HEK293 (cell line): Measurements from ENCODE around the gene CWC25.
A peak's percentile ranks its signal among the peaks of the same experiment; 100 is the strongest.

Source experiments
- CTCF ChIA-PET: fragments of 350-600 bp; formaldehyde crosslinking; extraction: SDS; loops from one replicate; lab custom pipeline; 2021; ENCODE audit warnings: antibody characterized with exemption; lab: Yijun Ruan, JAX
- POLR2A ChIA-PET: fragments of 300-600 bp; formaldehyde crosslinking; extraction: SDS; loops from one replicate; lab custom pipeline; 2020; ENCODE audit warnings: antibody characterized with exemption, inconsistent platforms; lab: Yijun Ruan, JAX
- H3K27ac ChIP-seq: fragments of 200-500 bp; sonication (Bioruptor generic); 2 replicates; pipeline ENCODE4 v1.5.1; 2014; ENCODE audit warnings: low read depth, low read length, control low read depth, inconsistent platforms; ENCODE audit errors: extremely low read depth
- H3K36me3 ChIP-seq, 2 experiments: fragments of 200-500 bp in 1 of 2; sonication (Bioruptor generic) in 1 of 2; 1 replicate in 1 of 2; 2 replicates in 1 of 2; pipeline ENCODE4 v1.5.1; 2014 to 2017; ENCODE audit warnings: inconsistent platforms in 2 of 2, low read length in 2 of 2; ENCODE audit not compliant: control insufficient read depth in 2 of 2, insufficient read depth in 1 of 2
- H3K4me1 ChIP-seq: fragments of 200-500 bp; sonication (Bioruptor generic); 2 replicates; pipeline ENCODE4 v1.5.1; 2014; ENCODE audit warnings: mild to moderate bottlenecking, low read length, inconsistent platforms; ENCODE audit not compliant: control insufficient read depth, insufficient read depth
- H3K4me3 ChIP-seq: 2 replicates; pipeline ENCODE4 v1.5.1; 2011; ENCODE audit warnings: low read depth, mild to moderate bottlenecking, control low read depth, low read length, moderate library complexity
- H3K9me3 ChIP-seq: fragments of 200-500 bp; sonication (Bioruptor generic); 2 replicates; pipeline ENCODE4 v1.5.1; 2014; ENCODE audit warnings: low read depth, low read length, inconsistent platforms; ENCODE audit not compliant: control insufficient read depth, insufficient read depth
- KLF16 ChIP-seq: fragments of 450-650 bp; formaldehyde crosslinking; IDR thresholded peaks from 2 replicates; pipeline ENCODE4 v1.5.1; 2017; ENCODE audit warnings: missing biosample characterization, missing genetic modification characterization
- PRDM1 ChIP-seq: fragments of 450-650 bp; formaldehyde crosslinking; IDR thresholded peaks from 2 replicates; pipeline ENCODE4; 2016; ENCODE audit warnings: missing biosample characterization, missing genetic modification characterization
- TCF7L2 ChIP-seq: IDR thresholded peaks from 2 replicates; pipeline ENCODE4 v1.6.1; 2011; ENCODE audit warnings: low read depth, mild to moderate bottlenecking, inconsistent platforms, low read length, moderate library complexity, borderline replicate concordance
- WT1 ChIP-seq: fragments of 450-650 bp; formaldehyde crosslinking; IDR thresholded peaks from 2 replicates; pipeline ENCODE4 v1.5.1; 2016; ENCODE audit warnings: missing biosample characterization, missing genetic modification characterization
- YY1 ChIP-seq: fragments of 450-650 bp; formaldehyde crosslinking; IDR thresholded peaks from 2 replicates; pipeline ENCODE4 v1.5.1; 2018; ENCODE audit warnings: missing biosample characterization, missing genetic modification characterization
- YY2 ChIP-seq: fragments of 450-650 bp; formaldehyde crosslinking; IDR thresholded peaks from 2 replicates; pipeline ENCODE4 v1.5.1; 2016; ENCODE audit warnings: missing biosample characterization, missing genetic modification characterization
- ZBTB17 ChIP-seq: fragments of 450-650 bp; formaldehyde crosslinking; IDR thresholded peaks from 2 replicates; pipeline ENCODE4 v1.5.1; 2016; ENCODE audit warnings: missing biosample characterization, missing genetic modification characterization
- ZBTB21 ChIP-seq: fragments of 450-650 bp; formaldehyde crosslinking; IDR thresholded peaks from 2 replicates; pipeline ENCODE4 v1.5.1; 2017; ENCODE audit warnings: missing biosample characterization, missing genetic modification characterization
- ZNF248 ChIP-seq: fragments of 450-650 bp; formaldehyde crosslinking; IDR thresholded peaks from 2 replicates; pipeline ENCODE4 v1.5.1; 2017; ENCODE audit warnings: missing biosample characterization, missing genetic modification characterization
- ZNF274 ChIP-seq, 2 experiments: fragments of 200-500 bp in 1 of 2; fragments of 450-650 bp in 1 of 2; sonication (Bioruptor generic) in 1 of 2; formaldehyde crosslinking in 1 of 2; IDR thresholded peaks; 2 replicates each; pipeline versions ENCODE4 v1.5.1 to v1.6.1; 2014 to 2016; ENCODE audit warnings: borderline replicate concordance in 1 of 2, inconsistent platforms in 1 of 2, low read length in 1 of 2, missing biosample characterization in 1 of 2, missing genetic modification characterization in 1 of 2
- ZNF324 ChIP-seq: fragments of 450-650 bp; formaldehyde crosslinking; IDR thresholded peaks from 2 replicates; pipeline ENCODE4 v1.5.1; 2016; ENCODE audit warnings: missing biosample characterization, missing genetic modification characterization
- ZNF341 ChIP-seq: fragments of 450-650 bp; formaldehyde crosslinking; IDR thresholded peaks from 2 replicates; pipeline ENCODE4; 2016; ENCODE audit warnings: low read depth, missing biosample characterization, missing genetic modification characterization
- ZNF394 ChIP-seq: fragments of 450-650 bp; formaldehyde crosslinking; IDR thresholded peaks from 2 replicates; pipeline ENCODE4 v1.5.1; 2016; ENCODE audit warnings: missing biosample characterization, missing genetic modification characterization, mild to moderate bottlenecking, moderate library complexity, borderline replicate concordance
- ZNF423 ChIP-seq: fragments of 450-650 bp; formaldehyde crosslinking; IDR thresholded peaks from 2 replicates; pipeline ENCODE4 v1.5.1; 2016; ENCODE audit warnings: missing biosample characterization, missing genetic modification characterization
- ZNF501 ChIP-seq: fragments of 450-650 bp; formaldehyde crosslinking; IDR thresholded peaks from 2 replicates; pipeline ENCODE4 v1.5.1; 2016; ENCODE audit warnings: missing biosample characterization, missing genetic modification characterization
- ZNF654 ChIP-seq: fragments of 450-650 bp; formaldehyde crosslinking; IDR thresholded peaks from 2 replicates; pipeline ENCODE4 v1.5.1; 2016; ENCODE audit warnings: low read depth, missing biosample characterization, missing genetic modification characterization
- ZNF660 ChIP-seq: fragments of 450-650 bp; IDR thresholded peaks from 2 replicates; pipeline ENCODE4 v1.5.1; 2018; ENCODE audit warnings: missing biosample characterization, mild to moderate bottlenecking, missing genetic modification characterization
- ZNF76 ChIP-seq: fragments of 450-650 bp; formaldehyde crosslinking; IDR thresholded peaks from 2 replicates; pipeline ENCODE4; 2016; ENCODE audit warnings: low read depth, missing biosample characterization, missing genetic modification characterization, borderline replicate concordance
- ZNF777 ChIP-seq: fragments of 450-650 bp; formaldehyde crosslinking; IDR thresholded peaks from 2 replicates; pipeline ENCODE4 v1.5.1; 2017; ENCODE audit warnings: missing biosample characterization, missing genetic modification characterization, borderline replicate concordance
- ZSCAN23 ChIP-seq: fragments of 450-650 bp; formaldehyde crosslinking; IDR thresholded peaks from 2 replicates; pipeline ENCODE4 v1.5.1; 2016; ENCODE audit warnings: missing biosample characterization, missing genetic modification characterization
- ZSCAN30 ChIP-seq: fragments of 450-650 bp; IDR thresholded peaks from 2 replicates; pipeline ENCODE4 v1.5.1; 2018; ENCODE audit warnings: missing biosample characterization, mild to moderate bottlenecking, missing genetic modification characterization, moderate library complexity
- TF ChIP-seq, protein P1 (sequence below): fragments of 450-650 bp; IDR thresholded peaks from 2 replicates; pipeline ENCODE4 v1.5.1; 2018; ENCODE audit warnings: missing biosample characterization, mild to moderate bottlenecking, missing genetic modification characterization
- TF ChIP-seq, protein P2 (sequence below): fragments of 450-650 bp; formaldehyde crosslinking; IDR thresholded peaks from 2 replicates; pipeline ENCODE4 v1.5.1; 2017; ENCODE audit warnings: missing biosample characterization, missing genetic modification characterization
- TF ChIP-seq, protein P3 (sequence below): fragments of 450-650 bp; formaldehyde crosslinking; IDR thresholded peaks from 2 replicates; pipeline ENCODE4 v1.5.1; 2016; ENCODE audit warnings: missing biosample characterization, missing genetic modification characterization
- TF ChIP-seq, protein P4 (sequence below): fragments of 450-650 bp; formaldehyde crosslinking; IDR thresholded peaks from 2 replicates; pipeline ENCODE4 v1.5.1; 2016; ENCODE audit warnings: missing biosample characterization, missing genetic modification characterization
- TF ChIP-seq, protein P5 (sequence below): fragments of 450-650 bp; formaldehyde crosslinking; IDR thresholded peaks from 2 replicates; pipeline ENCODE4 v1.5.1; 2016; ENCODE audit warnings: missing biosample characterization, missing genetic modification characterization
- TF ChIP-seq, protein P6 (sequence below): fragments of 450-650 bp; formaldehyde crosslinking; IDR thresholded peaks from 2 replicates; pipeline ENCODE4 v1.5.1; 2016; ENCODE audit warnings: missing biosample characterization, missing genetic modification characterization

The CWC25 gene

DNA sequence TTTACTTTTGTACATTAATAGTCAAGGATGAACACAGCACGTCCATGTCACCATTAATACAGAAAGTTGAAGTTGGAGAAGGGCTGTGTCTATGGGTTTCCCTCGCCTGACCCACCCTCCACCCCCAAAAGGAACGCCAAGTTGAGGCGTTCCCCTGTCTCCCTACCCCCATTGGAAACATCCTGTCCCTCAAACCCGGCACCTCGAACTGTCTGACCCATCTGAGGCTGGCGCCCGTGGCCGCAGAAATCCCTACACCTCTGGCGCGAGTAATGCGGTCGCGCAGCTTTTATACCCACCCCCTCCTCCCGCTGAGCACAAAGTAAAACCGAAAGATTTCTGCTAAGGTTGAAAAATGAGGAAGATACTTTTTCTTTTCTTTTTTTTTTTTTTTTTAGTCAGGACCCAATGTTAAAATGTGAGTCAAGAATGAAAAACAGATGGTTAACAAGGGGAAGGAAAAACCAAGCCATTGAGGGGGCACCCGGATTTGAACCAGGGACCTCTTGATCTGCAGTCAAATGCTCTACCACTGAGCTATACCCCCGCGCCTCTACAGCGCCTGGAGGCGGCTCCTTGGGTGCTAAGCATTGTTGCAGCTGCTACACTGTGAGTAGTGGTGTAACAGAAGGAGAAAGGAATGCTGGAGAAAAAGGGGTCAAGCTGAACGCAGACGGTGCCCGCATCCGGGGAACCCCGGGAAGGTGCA, 43.9 kb upstream of the CWC25 start:
- ChIA-PET POLR2A (interaction anchor here (0.5 to 4.1 kb wide), 24 partner anchors 8 to 510 kb away, joined by 3 to 62 read pairs (median 8); partner anchors contain the start of genes LASP1NB, PIP4K2B, PLXDC1 and PSMB3), CTCF (interaction anchor here (0.7 to 5.8 kb wide), 5 partner anchors 15 to 1940 kb away, joined by 3 to 24 read pairs (median 4); partner anchors contain the start of gene RPL23)
- peak overlapping the region; percentile 96 for H3K27ac ChIP-seq
- H3K4me1 ChIP-seq = peaks cover 9% of the 10 kb centered on the region
- H3K4me3 ChIP-seq = peak overlapping the region; percentile 94
- H3K9me3 ChIP-seq = no peaks in the 10 kb centered on the region
- H3K36me3 ChIP-seq = no peaks in the 10 kb centered on the region
- TF ChIP-seq ZSCAN30 (tag by site-specific recombination) = peak; percentile 91
- TF ChIP-seq ZNF501 (tag by site-specific recombination) = peak; percentile 51; the same call in 1 of the 2 replicates
- TF ChIP-seq ZNF777 (tag by site-specific recombination) = no peak
- TF ChIP-seq, protein P1, sequence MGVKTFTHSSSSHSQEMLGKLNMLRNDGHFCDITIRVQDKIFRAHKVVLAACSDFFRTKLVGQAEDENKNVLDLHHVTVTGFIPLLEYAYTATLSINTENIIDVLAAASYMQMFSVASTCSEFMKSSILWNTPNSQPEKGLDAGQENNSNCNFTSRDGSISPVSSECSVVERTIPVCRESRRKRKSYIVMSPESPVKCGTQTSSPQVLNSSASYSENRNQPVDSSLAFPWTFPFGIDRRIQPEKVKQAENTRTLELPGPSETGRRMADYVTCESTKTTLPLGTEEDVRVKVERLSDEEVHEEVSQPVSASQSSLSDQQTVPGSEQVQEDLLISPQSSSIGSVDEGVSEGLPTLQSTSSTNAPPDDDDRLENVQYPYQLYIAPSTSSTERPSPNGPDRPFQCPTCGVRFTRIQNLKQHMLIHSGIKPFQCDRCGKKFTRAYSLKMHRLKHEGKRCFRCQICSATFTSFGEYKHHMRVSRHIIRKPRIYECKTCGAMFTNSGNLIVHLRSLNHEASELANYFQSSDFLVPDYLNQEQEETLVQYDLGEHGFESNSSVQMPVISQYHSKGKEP = peak; percentile 74
- TF ChIP-seq, protein P2, sequence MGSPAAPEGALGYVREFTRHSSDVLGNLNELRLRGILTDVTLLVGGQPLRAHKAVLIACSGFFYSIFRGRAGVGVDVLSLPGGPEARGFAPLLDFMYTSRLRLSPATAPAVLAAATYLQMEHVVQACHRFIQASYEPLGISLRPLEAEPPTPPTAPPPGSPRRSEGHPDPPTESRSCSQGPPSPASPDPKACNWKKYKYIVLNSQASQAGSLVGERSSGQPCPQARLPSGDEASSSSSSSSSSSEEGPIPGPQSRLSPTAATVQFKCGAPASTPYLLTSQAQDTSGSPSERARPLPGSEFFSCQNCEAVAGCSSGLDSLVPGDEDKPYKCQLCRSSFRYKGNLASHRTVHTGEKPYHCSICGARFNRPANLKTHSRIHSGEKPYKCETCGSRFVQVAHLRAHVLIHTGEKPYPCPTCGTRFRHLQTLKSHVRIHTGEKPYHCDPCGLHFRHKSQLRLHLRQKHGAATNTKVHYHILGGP = no peak
- TF ChIP-seq PRDM1 (tag by site-specific recombination) = 0 out of 2 replicates have a peak, but pooled peaks have one; percentile 67
- TF ChIP-seq ZNF660 = peak; percentile 92
- no peak for TF ChIP-seq ZNF248
- TF ChIP-seq, protein P3, sequence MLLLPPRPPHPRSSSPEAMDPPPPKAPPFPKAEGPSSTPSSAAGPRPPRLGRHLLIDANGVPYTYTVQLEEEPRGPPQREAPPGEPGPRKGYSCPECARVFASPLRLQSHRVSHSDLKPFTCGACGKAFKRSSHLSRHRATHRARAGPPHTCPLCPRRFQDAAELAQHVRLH = peak; percentile 76
- no peak for TF ChIP-seq ZNF274 (IDR thresholded peaks at IDR 0.05; ENCODE audit: low read length)
- no peak for TF ChIP-seq ZNF274 (tag by site-specific recombination; IDR thresholded peaks at IDR 0.05; ENCODE audit: borderline replicate concordance)
- TF ChIP-seq, protein P4, sequence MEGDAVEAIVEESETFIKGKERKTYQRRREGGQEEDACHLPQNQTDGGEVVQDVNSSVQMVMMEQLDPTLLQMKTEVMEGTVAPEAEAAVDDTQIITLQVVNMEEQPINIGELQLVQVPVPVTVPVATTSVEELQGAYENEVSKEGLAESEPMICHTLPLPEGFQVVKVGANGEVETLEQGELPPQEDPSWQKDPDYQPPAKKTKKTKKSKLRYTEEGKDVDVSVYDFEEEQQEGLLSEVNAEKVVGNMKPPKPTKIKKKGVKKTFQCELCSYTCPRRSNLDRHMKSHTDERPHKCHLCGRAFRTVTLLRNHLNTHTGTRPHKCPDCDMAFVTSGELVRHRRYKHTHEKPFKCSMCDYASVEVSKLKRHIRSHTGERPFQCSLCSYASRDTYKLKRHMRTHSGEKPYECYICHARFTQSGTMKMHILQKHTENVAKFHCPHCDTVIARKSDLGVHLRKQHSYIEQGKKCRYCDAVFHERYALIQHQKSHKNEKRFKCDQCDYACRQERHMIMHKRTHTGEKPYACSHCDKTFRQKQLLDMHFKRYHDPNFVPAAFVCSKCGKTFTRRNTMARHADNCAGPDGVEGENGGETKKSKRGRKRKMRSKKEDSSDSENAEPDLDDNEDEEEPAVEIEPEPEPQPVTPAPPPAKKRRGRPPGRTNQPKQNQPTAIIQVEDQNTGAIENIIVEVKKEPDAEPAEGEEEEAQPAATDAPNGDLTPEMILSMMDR (tag by site-specific recombination) = peak; percentile 93
- TF ChIP-seq ZNF654 = 0 out of 2 replicates have a peak, but pooled peaks have one; percentile 6
- no peak; the same call in none of the 2 replicates for TF ChIP-seq ZNF324 (tag by site-specific recombination)
- no peak for TF ChIP-seq TCF7L2
- TF ChIP-seq WT1 (tag by site-specific recombination) = peak; percentile 49; the same call in 1 of the 2 replicates
- TF ChIP-seq, protein P5, sequence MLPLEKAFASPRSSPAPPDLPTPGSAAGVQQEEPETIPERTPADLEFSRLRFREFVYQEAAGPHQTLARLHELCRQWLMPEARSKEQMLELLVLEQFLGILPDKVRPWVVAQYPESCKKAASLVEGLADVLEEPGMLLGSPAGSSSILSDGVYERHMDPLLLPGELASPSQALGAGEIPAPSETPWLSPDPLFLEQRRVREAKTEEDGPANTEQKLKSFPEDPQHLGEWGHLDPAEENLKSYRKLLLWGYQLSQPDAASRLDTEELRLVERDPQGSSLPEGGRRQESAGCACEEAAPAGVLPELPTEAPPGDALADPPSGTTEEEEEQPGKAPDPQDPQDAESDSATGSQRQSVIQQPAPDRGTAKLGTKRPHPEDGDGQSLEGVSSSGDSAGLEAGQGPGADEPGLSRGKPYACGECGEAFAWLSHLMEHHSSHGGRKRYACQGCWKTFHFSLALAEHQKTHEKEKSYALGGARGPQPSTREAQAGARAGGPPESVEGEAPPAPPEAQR (tag by site-specific recombination) = 0 out of 2 replicates have a peak, but pooled peaks have one; percentile 24
- peak; percentile 64 for TF ChIP-seq ZNF76 (tag by site-specific recombination)
- TF ChIP-seq ZNF394 (tag by site-specific recombination) = peak; percentile 61; the same call in 1 of the 2 replicates
- TF ChIP-seq, protein P6, sequence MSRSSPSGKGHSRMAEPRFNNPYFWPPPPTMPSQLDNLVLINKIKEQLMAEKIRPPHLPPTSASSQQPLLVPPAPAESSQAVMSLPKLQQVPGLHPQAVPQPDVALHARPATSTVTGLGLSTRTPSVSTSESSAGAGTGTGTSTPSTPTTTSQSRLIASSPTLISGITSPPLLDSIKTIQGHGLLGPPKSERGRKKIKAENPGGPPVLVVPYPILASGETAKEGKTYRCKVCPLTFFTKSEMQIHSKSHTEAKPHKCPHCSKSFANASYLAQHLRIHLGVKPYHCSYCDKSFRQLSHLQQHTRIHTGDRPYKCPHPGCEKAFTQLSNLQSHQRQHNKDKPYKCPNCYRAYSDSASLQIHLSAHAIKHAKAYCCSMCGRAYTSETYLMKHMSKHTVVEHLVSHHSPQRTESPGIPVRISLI = peak; percentile 54; the same call in 1 of the 2 replicates
- peak; percentile 57 for TF ChIP-seq ZBTB17 (tag by site-specific recombination)
- peak; percentile 11; the same call in 1 of the 2 replicates for TF ChIP-seq YY2 (tag by site-specific recombination)
- 0 out of 2 replicates have a peak, but pooled peaks have one; percentile 12 for TF ChIP-seq ZSCAN23 (tag by site-specific recombination)
- TF ChIP-seq ZNF423 (tag by site-specific recombination) = no peak
- peak; percentile 32; the same call in 1 of the 2 replicates for TF ChIP-seq ZNF341
- TF ChIP-seq ZBTB21 (tag by site-specific recombination) = 0 out of 2 replicates have a peak, but pooled peaks have one; percentile 30
- TF ChIP-seq KLF16 = peak; percentile 84; the same call in 1 of the 2 replicates
- TF ChIP-seq YY1 (tag by site-specific recombination) = 0 out of 2 replicates have a peak, but pooled peaks have one; percentile 9
